HepG2 (cell line): Measurements from ENCODE around the gene BCAP29. TPM values are rescaled to one million over a fixed set of nuclear protein-coding genes. Genes with fewer than 3 reads are reported as not detected.
A peak's percentile ranks its signal among the peaks of the same experiment; 100 is the strongest.

Experiments used
- BCL6 ChIP-seq: IDR thresholded peaks from 2 replicates; pipeline ENCODE4 v1.6.1; 2016; ENCODE audit warnings: missing genetic modification reagents, missing compliant biosample characterization
- CCAR2 ChIP-seq: fragments of 200-400 bp; formaldehyde crosslinking; optimal IDR thresholded peaks from 2 replicates; pipeline ENCODE3; 2018; ENCODE audit warnings: low read depth, mild to moderate bottlenecking, low read length, moderate library complexity
- CEBPZ ChIP-seq: IDR thresholded peaks from 2 replicates; pipeline ENCODE4 v1.6.1; 2012; ENCODE audit warnings: low read length, improper control_type of control experiment
- HDAC2 ChIP-seq: sonication (generic); formaldehyde crosslinking; IDR thresholded peaks from 2 replicates; pipeline ENCODE4 v1.4.0; 2020; ENCODE audit warnings: missing genetic modification reagents
- HMG20A ChIP-seq: IDR thresholded peaks from 2 replicates; pipeline ENCODE4 v1.6.1; 2016; ENCODE audit warnings: borderline replicate concordance
- KLF6 ChIP-seq: IDR thresholded peaks from 2 replicates; pipeline ENCODE4 v1.8.0; 2016; ENCODE audit warnings: missing biosample characterization, missing genetic modification reagents
- MLX ChIP-seq: IDR thresholded peaks from 2 replicates; pipeline ENCODE4 v1.6.1; 2016
- PAXIP1 ChIP-seq: sonication (generic); formaldehyde crosslinking; conservative IDR thresholded peaks from 2 replicates; pipeline ENCODE4 v1.4.0; 2020; ENCODE audit warnings: mild to moderate bottlenecking, missing genetic modification reagents, moderate library complexity
- SOX5 ChIP-seq: IDR thresholded peaks from 2 replicates; pipeline ENCODE4 v1.6.1; 2016; ENCODE audit warnings: borderline replicate concordance
- ZNF101 ChIP-seq: sonication (generic); formaldehyde crosslinking; IDR thresholded peaks from 2 replicates; pipeline ENCODE4 v1.4.0; 2020; ENCODE audit warnings: mild to moderate bottlenecking, low read depth, missing genetic modification reagents, borderline replicate concordance
- ZNF17 ChIP-seq: sonication (generic); formaldehyde crosslinking; IDR thresholded peaks from 2 replicates; pipeline ENCODE4 v1.5.0; 2020; ENCODE audit warnings: mild to moderate bottlenecking, missing genetic modification reagents
- ZNF558 ChIP-seq: sonication (generic); formaldehyde crosslinking; IDR thresholded peaks from 2 replicates; pipeline ENCODE4 v1.9.0; 2022; ENCODE audit warnings: mild to moderate bottlenecking, missing genetic modification reagents, borderline replicate concordance
- ZNF563 ChIP-seq: sonication (generic); formaldehyde crosslinking; IDR thresholded peaks from 2 replicates; pipeline ENCODE4 v1.8.0; 2022; ENCODE audit warnings: mild to moderate bottlenecking, moderate library complexity, missing genetic modification reagents
- ZNF710 ChIP-seq: sonication (generic); formaldehyde crosslinking; IDR thresholded peaks from 2 replicates; pipeline ENCODE4 v1.5.0; 2020; ENCODE audit warnings: mild to moderate bottlenecking, missing genetic modification reagents, borderline replicate concordance
- ZNF747 ChIP-seq: sonication (generic); formaldehyde crosslinking; IDR thresholded peaks from 2 replicates; pipeline ENCODE4 v1.8.1; 2023; ENCODE audit warnings: missing genetic modification reagents, mild to moderate bottlenecking, borderline replicate concordance
- ZNF781 ChIP-seq: sonication (generic); formaldehyde crosslinking; IDR thresholded peaks from 2 replicates; pipeline ENCODE4 v1.5.1; 2020; ENCODE audit warnings: borderline replicate concordance, mild to moderate bottlenecking, missing genetic modification reagents; ENCODE audit errors: not compliant biosample characterization
- ZNF800 ChIP-seq: sonication (generic); formaldehyde crosslinking; IDR thresholded peaks from 2 replicates; pipeline ENCODE4 v1.4.0; 2020; ENCODE audit warnings: missing genetic modification reagents
- polyA plus RNA-seq, 8 experiments: library from polyadenylated mRNA; depleted of rRNA in 3 of 8; stranded (reverse) in 7 of 8; unstranded in 1 of 8; fragments of >200 nt; fragmentation: Illumina TruSeq in 4 of 8; extraction: Trizol in 4 of 8; gene quantifications; 2 replicates each; pipeline versions ENCODE4 v1.2.1 to v1.2.3, GENCODE V29; 2011 to 2016; ENCODE audit warnings: low read depth in 4 of 8, missing spikeins in 1 of 8, mixed read lengths in 1 of 8; ENCODE audit not compliant: insufficient read depth in 1 of 8
- total RNA-seq, 5 experiments: library from RNA; depleted of rRNA; stranded (reverse); fragments of >200 nt; fragmentation: Illumina TruSeq; extraction: Trizol; gene quantifications; 2 replicates each; pipeline ENCODE4 v1.2.3, GENCODE V29; 2016; ENCODE audit warnings: low read depth in 1 of 5

The BCAP29 gene
- total and polyA plus RNA-seq, 2 of the 13 experiments (the other 11 are each of a cell fraction or from before 2014, with no cell fraction given): 15.3 to 35.6 TPM

- TF ChIP-seq CEBPZ (no peak), HMG20A (CRISPR knock-in tag) (no peak), ZNF558 (no peak), ZNF800 (CRISPR knock-in tag) (peak; percentile 99), PAXIP1 (CRISPR knock-in tag) (no peak), ZNF781 (peak; percentile 56), SOX5 (CRISPR knock-in tag) (no peak), BCL6 (CRISPR knock-in tag) (peak; percentile 96), CCAR2 (no peak), MLX (no peak), ZNF747 (CRISPR knock-in tag) (peak; percentile 31; the same call in 1 of the 2 replicates), ZNF101 (no peak), HDAC2 (CRISPR knock-in tag) (peak; percentile 13; the same call in 1 of the 2 replicates), ZNF17 (CRISPR knock-in tag) (no peak), ZNF710 (CRISPR knock-in tag) (peak; percentile 61; the same call in 1 of the 2 replicates), KLF6 (no peak), ZNF563 (CRISPR knock-in tag) (0 out of 2 replicates have a peak, but pooled peaks have one; percentile 25)
These were observed 81.2 kb downstream of the BCAP29 start (continued) for GRCh38 chr7:107661081-107661864.
